Activated B cell treated with CpG ODN at 0.5 μM for 24 hours (primary cell): Measurements from ENCODE around the gene CD180. TPM values are rescaled to one million over a fixed set of nuclear protein-coding genes. Genes with fewer than 3 reads are reported as not detected.

Experiments
- ATAC-seq: fragments of 200-7000 bp; cut with Tn5 transposase; one replicate; pipeline ENCODE4 v1.10.0; 2021; ENCODE audit warnings: low read depth, mild to moderate bottlenecking, moderate library complexity
- CTCF ChIA-PET: fragments of 350-600 bp; sonication (Branson Sonifier 250); formaldehyde crosslinking; loops from one replicate; lab custom pipeline; 2021; ENCODE audit warnings: antibody characterized with exemption; lab: Charles Lee
- POLR2A ChIA-PET: fragments of 350-600 bp; sonication (Branson Sonifier 250); formaldehyde crosslinking; loops from one replicate; lab custom pipeline; 2021; ENCODE audit warnings: antibody characterized with exemption; lab: Charles Lee
- DNase-seq: peaks from one replicate; pipeline ENCODE4 v3.0.0; 2022
- H3K27ac Mint-ChIP-seq: one replicate; pipeline ENCODE4 v1.8.0; 2020; ENCODE audit warnings: mixed read lengths
- H3K27me3 Mint-ChIP-seq: one replicate; pipeline ENCODE4 v1.8.0; 2021; ENCODE audit warnings: mixed read lengths
- H3K36me3 Mint-ChIP-seq: one replicate; pipeline ENCODE4 v1.8.0; 2021; ENCODE audit warnings: low read depth, mixed read lengths
- H3K4me1 Mint-ChIP-seq: one replicate; pipeline ENCODE4 v1.8.0; 2021; ENCODE audit warnings: mixed read lengths
- H3K4me3 Mint-ChIP-seq: one replicate; pipeline ENCODE4 v1.8.0; 2020; ENCODE audit warnings: mild to moderate bottlenecking, mixed read lengths
- H3K9me3 Mint-ChIP-seq: one replicate; pipeline ENCODE4 v1.8.0; 2020; ENCODE audit warnings: mixed read lengths
- CTCF ChIP-seq: fragments of 200-600 bp; IDR thresholded peaks from one replicate; pipeline ENCODE4 v1.8.0; 2022; ENCODE audit warnings: antibody characterized with exemption, mild to moderate bottlenecking
- intact Hi-C: fragments of 100-400 bp; cut with micrococcal nuclease; formaldehyde crosslinking; loops from one replicate; pipeline ENCODE4 v1.15.1; 2024
- total RNA-seq: library from RNA; stranded (reverse); gene quantifications from 2 replicates; pipeline ENCODE4 v1.2.3, GENCODE V29; 2022

CD180 gene
- total RNA-seq, 1 donor from 2014 or later: 35.7 TPM

GRCh38 chr5:67160985-67161384 is 35.6 kb downstream of the CD180 start:
- DNase-seq: no peak
- peaks cover 14% of the 10 kb centered on the region for H3K4me1 Mint-ChIP-seq

GRCh38 chr5:67160272-67160671 is 36.3 kb downstream of the CD180 start:
- ChIA-PET CTCF (interaction anchor here (1.2 to 6.5 kb wide), 2 partner anchors 32 to 48 kb away, joined by 3 to 100 read pairs; no protein-coding TSS in a partner anchor), POLR2A (interaction anchor here (10.9 kb wide), 1 partner anchor 42 kb away, joined by 214 read pairs; the partner anchor contains the start of gene CD180)
- Mint-ChIP-seq H3K27ac (no peak overlapping the region), H3K4me1 (peaks cover 11% of the 10 kb centered on the region), H3K4me3 (no peak overlapping the region), H3K27me3 (no peaks in the 10 kb centered on the region), H3K36me3 (peaks cover 9% of the 10 kb centered on the region), H3K9me3 (no peaks in the 10 kb centered on the region)
- intact Hi-C loops: no loop called here
- TF ChIP-seq CTCF: no peak
- ATAC-seq (no peak), DNase-seq (no peak)

More at GRCh38 chr5:67160985-67161384, 35.6 kb downstream of the CD180 start:
- Mint-ChIP-seq H3K9me3 (no peaks in the 10 kb centered on the region), H3K27ac (no peak overlapping the region), H3K36me3 (peaks cover 9% of the 10 kb centered on the region), H3K27me3 (no peaks in the 10 kb centered on the region), H3K4me3 (no peak overlapping the region)
- POLR2A ChIA-PET: interaction anchor here (0.5 to 10.9 kb wide), 3 partner anchors 42 to 1836 kb away, joined by 3 to 214 read pairs (median 4); partner anchors contain the start of gene CD180
- ATAC-seq: no peak
- intact Hi-C loops: no loop called here
- no peak for TF ChIP-seq CTCF
- CTCF ChIA-PET: interaction anchor here (0.9 to 1.2 kb wide), 2 partner anchors 31 to 48 kb away, joined by 3 to 6 read pairs; no protein-coding TSS in a partner anchor

- ChIA-PET CTCF (interaction anchor here (0.6 to 6.5 kb wide), 16 partner anchors 9 to 1096 kb away, joined by 3 to 100 read pairs (median 4); no protein-coding TSS in a partner anchor), POLR2A (interaction anchor here (0.9 to 3.0 kb wide), 2 partner anchors 51 to 54 kb away, joined by 3 to 21 read pairs; no protein-coding TSS in a partner anchor)
- Mint-ChIP-seq H3K27me3 (no peaks in the 10 kb centered on the region), H3K27ac (no peak overlapping the region), H3K4me1 (peaks cover 11% of the 10 kb centered on the region), H3K4me3 (no peak overlapping the region), H3K9me3 (no peaks in the 10 kb centered on the region), H3K36me3 (peaks cover 4% of the 10 kb centered on the region)
- intact Hi-C loops: loop anchor here (1.0 to 5.0 kb wide), 5 partner anchors 9 to 1095 kb away; no protein-coding TSS in a partner anchor
- TF ChIP-seq CTCF: peak; percentile 80
- peak; percentile 19 for DNase-seq
- ATAC-seq: peak; percentile 73
Observed at GRCh38 chr5:67156976-67157583, 39.5 kb downstream of the CD180 start.

- peaks cover 13% of the 10 kb centered on the region for H3K36me3 Mint-ChIP-seq
- POLR2A ChIA-PET: no interaction called here
- intact Hi-C loops: loop anchor here (5.0 kb wide), 3 partner anchors 152 to 342 kb away; no protein-coding TSS in a partner anchor
Observed at GRCh38 chr5:67154556-67155206, 41.9 kb downstream of the CD180 start.

More at GRCh38 chr5:67154556-67155206, 41.9 kb downstream of the CD180 start:
- peaks cover 7% of the 10 kb centered on the region for H3K4me1 Mint-ChIP-seq
- H3K4me3 Mint-ChIP-seq: no peak overlapping the region
- peaks cover 2% of the 10 kb centered on the region for H3K9me3 Mint-ChIP-seq
- H3K27me3 Mint-ChIP-seq: no peaks in the 10 kb centered on the region
- DNase-seq (no peak), ATAC-seq (no peak)
- H3K27ac Mint-ChIP-seq: no peak overlapping the region
- CTCF ChIA-PET: interaction anchor here (0.7 to 6.5 kb wide), 2 partner anchors 54 to 59 kb away, joined by 3 to 100 read pairs; no protein-coding TSS in a partner anchor
- TF ChIP-seq CTCF: no peak
